Fibroblast of skin of right quadriceps (primary cell): Measurements from ENCODE around the gene SPPL2C.
"Not testable (repeated sequence)": the region's sequence is repeated elsewhere in the genome, so short reads cannot be mapped to it uniquely, and the experiment has no call there.

Experiments used
- DNase-seq: peaks from one replicate; pipeline ENCODE4 v3.0.0-alpha.2; 2013

Gene SPPL2C

DNA sequence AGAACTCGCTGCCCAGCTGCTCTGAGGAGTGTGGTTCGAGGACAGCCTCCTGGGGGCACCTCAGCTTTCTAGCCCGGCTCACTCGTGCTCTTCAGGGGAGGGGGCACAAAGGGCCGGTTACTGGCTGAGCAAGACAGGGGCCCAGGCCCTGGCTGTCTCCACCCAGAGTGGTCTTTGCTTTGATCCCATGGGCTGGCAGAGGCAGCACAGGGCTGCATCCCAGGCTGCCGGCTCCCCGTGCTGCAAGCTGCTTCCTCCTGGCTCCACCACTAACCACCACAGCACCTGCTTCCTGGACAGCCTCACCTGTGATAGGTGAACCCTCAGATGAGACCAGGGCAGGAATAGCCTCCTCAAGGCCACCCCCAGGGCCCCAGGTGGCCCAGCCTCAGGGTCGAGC, 6.8 kb downstream of the SPPL2C start:
- no peak for DNase-seq

DNA sequence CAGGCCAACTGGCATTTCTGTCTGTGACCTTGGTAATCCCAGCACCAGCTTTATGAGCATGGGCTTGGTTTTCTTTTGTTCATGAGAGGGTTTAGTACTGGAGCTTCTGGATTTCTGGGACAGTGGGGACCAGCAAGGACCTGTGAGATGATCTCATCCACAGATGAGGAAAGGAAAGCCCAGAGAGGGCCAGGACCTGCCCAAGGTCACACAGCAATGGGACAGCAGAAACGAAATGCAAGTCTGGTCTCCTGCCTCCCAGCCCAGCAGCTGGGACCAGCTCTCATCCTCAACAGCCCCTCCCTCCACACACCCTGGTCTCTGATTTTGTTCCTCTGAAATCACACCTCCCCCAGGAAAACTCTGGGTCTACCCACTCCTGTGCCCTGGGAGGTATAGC, 7.2 kb downstream of the SPPL2C start:
- no peak for DNase-seq

DNA sequence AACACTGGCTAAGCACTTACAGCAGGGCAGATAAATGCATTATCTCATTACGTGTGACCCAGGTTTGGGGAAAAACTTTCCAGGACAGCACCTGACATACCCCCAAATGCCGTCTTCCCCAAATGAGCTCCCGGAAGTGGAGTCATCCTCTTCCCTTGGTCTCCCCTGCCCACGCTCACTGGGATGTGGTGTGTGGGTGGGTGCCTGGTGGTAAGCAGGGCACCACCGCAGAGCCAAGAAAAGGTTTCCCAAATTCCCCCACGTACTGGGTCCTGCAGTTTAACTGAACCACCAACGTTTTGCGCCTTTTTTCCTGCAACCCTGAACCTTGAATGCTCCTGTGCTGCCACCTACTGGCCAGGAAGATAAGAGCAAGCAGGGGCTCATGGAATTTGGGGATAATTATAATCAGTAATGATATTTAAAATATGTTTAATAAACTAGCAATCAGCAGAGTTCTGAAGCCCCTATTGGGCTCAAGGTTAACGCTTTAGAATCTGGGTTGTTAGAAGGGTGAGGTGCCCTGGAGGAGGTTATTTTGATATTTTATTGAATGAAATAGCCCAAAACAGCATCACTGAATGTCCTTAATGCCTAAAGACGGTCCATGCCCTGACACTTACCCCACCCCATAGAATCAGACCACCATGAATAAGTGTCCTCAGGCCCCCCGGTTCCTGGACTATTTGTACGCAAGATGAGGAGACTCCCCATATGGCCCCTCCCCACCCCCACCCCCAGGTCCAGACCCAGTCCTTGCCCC, 8.0 kb downstream of the SPPL2C start:
- peak; percentile 42 for DNase-seq

DNA sequence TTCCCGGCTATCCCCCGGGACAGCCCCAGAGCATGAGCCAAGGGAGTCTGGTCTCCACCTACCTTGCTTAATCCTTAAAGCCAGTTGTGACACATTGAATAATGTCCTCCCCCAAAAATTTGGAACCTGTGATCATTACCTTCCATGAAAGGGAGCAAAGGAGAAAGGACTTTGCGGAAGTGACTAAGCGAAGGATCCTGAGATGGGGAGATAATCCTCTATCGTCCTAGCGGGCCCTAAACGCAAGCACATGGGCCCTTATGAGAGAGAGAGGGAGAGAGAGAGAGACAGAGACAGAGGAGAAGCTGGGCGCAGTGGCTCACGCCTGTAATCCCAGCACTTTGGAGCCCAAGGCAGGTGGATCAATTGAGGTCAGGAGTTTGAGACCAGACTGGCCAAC, 9.5 kb downstream of the SPPL2C start:
- DNase-seq: no peak

DNA sequence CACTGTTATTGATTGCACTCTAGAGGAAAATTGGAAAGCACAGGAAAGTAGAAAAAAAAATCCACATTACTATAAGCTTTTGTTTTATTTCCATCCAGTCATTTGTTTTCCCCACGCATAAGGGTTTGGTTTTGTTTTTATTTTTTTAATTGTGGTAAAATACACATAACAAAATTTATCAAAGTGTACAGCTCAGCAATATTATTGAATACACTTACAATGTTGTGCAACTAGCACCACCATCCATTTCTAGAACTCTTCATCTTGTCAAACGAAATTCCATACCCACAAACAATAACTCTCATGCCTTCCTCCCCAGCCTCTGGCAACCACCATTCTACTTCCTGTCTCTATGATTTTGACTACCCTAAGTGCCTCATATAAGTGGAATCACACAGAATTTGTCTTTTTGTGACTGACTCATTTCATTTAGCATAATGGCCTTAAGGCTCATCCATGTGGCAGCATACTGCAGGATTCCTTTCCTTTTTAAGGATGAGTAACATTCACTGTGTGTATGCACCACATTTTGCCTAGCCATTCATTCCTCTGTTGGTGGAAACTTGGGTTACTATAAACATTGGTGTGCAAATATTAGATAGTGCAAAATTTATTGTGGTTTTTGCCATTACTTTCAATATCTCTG, 11.1 kb downstream of the SPPL2C start:
- no peak for DNase-seq

DNA sequence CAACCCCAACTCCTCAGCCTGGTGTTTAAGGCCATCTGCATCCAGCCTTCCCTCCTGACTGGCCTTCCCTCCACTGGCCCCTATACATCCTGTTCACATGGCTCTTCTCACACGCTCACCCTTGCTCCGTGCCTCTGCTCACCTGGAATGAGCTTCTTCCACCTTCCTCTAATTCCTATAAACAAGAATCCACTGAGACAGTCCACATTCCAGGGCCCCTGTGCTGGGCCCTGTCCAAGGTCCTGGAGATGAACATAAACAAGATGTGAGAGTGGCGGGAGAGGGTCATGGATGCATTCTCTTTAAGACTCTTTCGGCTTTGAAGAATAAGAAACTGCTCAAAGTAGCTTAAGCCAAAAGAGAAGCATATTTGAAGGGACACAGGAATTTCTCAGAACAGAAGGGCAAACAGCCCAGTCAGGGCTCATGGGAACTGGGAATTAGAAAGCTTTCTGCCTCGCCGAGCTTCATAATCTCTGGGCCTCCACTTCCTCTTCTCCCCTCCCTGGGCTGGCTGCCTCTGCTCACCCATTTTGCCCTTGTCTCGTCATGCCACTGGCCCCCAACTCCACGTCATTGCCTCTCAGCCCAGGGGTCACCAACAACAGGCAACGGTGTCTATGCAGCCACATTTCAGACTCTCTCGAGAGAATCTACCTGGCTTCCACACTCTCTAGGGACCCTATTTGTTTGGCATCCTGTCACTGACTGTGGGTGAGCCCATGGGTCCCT, 13.5 kb downstream of the SPPL2C start:
- DNase-seq: peak; percentile 24

DNA sequence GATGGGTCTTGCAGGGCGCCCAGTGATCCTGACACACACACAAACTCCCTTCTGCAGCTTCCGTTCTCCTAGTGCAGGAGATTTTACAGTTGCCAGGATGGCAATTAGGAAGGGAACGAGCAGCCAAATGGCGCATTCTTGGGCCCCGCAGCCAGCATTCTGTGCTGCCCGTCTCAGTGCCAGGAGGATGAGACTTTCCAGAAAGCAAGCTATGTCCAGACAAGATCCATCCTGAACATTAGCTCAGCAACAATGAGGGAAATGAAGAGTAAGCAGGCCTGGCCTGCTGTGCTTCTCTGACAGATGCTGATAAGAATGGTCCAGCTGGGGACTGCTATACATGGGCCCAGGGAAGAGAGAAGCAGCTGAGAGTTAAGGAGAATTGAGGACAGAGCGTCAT, 16.5 kb downstream of the SPPL2C start:
- DNase-seq: no peak

DNA sequence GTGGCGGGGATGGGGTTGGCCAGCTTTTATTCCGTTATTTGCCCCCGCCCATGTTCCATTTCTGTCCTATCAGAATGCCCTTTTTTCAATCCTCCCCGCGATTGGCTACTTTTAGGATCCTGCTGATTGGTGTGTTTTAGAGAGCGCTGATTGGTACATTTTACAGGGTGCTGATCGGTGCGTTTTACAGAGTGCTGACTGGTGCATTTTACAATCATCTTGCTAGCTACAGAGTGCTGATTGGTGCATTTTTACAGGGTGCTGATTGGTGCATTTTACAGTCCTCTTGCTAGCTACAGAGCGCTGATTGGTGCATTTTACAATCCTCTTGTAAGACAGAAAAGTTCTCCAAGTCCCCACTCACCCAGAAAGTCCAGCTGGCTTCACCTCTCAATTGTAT, 17.4 kb downstream of the SPPL2C start:
- not testable (repeated sequence) for DNase-seq

DNA sequence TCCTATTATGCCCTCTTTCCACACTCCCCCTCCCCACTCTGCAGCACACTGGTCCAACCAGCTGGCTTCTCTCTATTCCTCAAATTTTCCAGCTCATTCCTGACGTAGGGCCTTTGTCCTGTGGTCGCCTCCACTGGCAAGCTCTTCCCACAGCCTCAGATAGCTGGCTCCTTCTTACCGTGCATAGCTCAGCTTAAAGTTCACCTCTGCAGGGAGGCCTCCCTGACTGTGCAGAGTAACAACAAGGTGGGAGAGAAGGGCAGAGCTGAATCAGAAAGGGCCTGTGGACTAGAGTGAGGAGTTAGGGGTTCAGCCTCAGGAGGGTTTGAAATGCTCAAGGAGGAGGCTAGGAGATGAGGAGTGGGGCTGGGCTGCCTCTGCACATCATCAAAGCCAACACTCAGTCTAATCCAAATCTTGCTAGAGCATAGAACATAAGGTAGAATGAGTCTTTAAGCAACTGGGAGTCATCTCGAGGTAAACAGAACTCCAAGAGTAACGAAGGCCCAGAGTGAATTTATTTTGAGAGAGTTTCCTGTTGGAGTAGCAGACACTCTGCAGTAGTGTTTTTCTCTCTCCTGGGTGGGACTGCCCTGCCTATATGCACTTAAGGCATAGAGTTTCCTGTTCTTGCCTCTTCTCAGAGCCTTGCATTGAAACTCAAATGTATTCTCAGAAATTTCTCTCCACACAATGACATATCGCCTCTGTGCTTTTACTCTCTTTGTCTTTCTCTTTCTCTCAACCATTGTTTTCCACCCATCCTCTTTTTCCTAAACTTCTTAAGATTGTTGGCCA, 19.4 kb downstream of the SPPL2C start:
- no peak for DNase-seq

DNA sequence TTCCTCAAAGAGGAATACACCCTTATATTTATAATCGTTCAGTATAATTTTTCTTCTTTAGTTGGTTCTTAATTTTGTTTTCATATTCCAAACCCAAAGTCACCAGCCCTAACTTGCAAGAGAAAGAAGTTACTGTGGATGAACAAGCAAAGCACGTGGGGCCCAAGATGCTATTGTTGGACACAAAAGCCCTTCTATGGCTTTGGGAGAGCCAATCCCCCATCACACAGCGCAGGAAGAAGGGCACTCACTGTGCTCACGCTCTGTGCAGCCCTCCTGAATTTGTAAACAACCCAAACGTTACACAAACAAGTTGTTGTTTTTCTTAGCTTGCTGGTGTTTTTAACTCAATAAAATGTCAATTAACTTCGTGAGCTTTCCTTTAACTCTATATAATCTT, 22.5 kb downstream of the SPPL2C start:
- no peak for DNase-seq

DNA sequence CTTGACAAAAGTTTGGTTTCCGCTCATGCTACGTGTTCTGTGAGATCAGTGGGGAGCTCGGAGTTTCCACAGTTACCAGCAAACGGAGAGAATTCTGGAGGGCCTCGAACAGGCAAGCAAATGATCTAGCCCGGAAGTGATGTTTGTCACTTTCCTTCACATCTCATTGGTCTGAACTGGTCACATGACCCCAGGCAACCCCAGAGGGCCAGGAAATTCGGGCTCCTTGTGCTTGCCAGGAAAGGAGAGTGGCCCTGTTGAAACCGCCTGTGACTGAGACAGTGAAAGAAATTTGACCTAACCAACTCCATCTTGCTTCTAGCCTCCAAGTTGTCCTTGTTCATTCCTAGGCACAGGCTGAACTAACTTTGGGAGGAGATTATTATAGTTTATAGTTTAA, 23.0 kb downstream of the SPPL2C start:
- no peak for DNase-seq

DNA sequence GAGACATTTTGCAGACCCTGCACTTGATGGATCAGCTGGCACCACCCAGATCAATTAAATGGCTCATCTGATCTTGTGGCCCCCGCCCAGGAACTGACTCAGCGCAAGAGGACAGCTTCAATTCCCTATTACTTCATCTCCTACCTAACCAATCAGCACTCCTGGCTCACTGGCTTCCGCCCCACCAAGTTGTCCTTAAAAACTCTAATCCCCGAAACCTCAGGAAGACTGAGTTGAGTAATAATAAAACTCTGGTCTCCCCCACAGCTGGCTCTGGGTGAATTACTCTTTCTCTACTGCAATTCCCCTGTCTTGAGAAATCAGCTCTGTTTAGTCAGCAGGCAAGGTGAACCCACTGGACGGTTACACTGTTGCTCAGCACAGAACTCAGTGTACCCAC, 23.6 kb downstream of the SPPL2C start:
- DNase-seq: peak; percentile 5

DNA sequence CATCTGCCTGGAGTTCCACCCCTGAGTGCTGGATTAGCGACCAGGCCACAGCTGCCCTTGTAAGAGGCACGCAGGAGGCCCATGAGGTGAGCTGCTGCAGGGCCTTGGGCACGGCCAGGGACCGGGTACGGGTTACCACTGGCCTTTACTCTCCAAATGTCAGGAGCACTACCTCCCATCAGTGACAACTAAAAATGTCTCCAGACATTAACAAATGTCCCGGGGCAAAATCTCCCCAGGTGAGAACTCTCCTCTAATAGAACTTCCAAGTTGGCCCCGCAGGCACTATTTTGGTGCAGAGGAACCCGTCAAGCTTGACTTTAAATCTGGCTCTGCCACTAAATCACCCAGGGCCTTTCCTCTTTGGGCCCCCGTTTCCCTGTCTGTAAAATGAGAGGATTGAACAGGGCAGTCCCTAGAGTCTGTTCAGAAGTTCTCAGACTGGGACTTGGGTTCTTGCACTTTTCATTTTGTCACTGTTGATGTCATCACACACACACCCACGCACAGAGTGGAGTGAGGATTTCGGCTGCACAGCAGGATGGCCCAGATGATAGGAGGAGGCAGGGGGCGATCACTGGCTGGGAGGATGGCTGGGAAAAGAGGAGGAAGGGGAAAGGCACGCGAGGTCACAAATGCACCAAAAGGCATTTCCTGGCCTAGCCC, 25.1 kb downstream of the SPPL2C start:
- DNase-seq: no peak

DNA sequence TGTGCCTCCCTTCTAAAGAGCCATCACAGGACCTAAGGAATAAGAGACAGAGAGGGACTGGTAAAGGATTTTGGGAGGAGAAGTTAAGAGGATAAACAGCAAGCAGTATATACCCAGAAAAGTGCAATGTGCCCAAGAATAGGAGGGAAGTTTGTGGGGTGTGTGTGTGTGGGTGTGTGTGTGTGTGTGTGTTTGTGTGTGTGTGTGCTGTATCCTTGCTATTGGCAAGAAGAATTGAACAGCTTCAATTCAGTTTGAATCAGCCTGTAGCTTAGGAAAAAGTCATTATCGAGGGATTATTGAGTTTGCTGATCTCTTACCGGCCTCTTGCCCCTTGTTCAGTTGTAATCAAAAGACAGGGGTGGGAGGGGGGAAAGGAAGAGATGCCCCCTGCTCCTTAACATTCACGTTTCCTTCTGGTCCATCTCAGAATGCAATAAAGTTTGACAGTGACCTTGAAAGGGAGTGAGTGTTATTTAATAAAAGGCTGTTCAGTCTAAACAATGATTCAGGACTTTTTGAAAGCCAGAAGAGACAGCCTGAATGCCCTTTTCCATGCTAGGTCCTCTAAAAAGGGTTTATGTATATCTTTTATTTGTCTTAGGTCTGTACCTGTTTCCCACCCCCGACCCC, 25.8 kb downstream of the SPPL2C start:
- no peak for DNase-seq

DNA sequence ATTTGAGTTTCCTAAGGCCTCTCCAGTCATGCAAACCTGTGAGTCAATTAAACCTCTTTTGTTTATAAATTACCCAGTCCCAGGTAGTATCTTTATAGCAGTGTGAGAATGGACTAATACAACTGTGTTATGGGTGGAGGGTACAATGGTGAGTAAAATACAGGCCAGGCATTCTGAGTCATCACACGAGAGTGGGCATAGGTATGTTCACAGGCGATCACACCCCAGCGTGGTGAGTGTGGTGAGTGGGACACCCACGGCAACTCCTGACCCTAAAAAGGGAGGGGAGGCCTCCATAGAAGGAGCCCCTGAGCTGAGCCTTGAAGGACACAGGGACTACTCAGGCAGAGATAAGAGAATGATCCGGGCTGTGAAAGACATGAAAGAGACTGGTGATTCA, 27.0 kb downstream of the SPPL2C start:
- no peak for DNase-seq

DNA sequence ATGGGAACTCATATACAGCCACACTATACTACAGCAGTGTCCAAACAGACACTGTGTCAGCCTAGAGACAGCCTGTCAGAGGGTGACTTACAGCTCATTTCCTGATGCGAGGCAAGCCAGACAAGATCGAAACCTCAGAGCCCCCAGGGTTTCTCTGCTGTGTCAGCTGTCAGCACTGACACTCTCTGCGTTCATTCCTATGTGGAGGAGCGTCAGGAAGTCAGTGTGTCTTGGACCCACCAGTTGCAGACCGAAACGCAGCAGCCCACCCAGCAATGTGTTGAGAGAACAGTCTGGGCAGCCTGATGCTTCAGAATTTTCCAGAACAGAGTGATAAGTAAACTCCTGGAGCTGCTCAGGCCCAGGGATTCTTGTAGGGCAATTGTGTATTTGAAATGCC, 29.0 kb downstream of the SPPL2C start:
- DNase-seq: no peak

DNA sequence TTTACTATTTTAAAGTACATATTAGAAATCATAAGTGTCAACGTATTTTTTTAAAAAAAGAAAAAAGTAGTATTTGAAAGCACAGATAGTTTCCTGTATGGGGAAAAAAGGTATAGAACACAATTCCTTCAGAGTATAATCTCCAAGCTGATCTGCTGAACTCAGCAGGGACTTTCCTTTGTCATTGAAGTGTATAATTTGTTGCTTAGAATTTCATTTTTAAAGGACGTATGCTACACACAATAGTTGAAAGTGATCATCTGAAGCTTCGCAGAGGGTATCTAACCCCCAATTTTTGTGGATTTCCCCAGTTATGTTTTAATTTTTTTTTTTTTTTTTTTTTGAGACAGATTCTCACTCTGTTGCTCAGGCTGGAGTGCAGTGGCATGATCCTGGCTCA, 29.5 kb downstream of the SPPL2C start:
- DNase-seq: no peak

DNA sequence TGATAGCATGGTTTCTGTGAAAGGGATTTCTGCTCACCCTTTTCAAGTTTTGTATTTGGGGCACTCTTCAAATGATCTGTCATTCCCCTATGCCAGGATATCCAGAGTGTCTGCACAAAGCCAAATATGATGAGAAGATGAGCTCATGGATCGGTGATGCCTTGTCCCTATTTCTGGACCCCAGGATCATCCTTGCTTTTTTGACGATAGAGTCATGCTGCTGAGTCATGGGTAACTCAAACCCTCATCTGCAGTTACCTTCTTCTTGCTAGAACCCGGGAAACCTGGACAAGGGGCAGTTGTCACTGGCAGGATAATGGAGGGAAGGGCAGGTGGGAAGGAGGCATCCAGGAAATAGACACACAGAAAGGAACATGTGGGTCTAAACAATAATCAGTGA, 31.9 kb downstream of the SPPL2C start:
- no peak for DNase-seq

DNA sequence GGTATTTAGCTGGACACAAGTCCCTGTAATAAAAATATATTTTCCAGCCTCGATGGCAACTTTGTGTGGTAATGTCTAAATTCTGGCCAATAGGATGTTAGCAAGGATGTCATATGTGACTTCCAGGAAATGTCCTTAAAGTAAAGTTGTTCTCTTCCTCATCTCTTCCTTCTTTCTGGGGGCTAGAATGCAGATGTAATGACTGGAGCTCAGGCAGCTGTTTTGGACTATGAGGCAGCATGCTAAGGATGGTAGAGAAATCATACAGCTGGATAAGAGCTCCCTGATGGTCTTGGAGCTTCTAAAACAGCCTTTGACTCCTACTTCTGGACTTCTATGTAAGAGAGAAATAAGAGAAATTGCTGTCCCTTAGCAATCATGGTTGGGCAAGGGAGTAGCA, 32.8 kb downstream of the SPPL2C start:
- no peak for DNase-seq

DNA sequence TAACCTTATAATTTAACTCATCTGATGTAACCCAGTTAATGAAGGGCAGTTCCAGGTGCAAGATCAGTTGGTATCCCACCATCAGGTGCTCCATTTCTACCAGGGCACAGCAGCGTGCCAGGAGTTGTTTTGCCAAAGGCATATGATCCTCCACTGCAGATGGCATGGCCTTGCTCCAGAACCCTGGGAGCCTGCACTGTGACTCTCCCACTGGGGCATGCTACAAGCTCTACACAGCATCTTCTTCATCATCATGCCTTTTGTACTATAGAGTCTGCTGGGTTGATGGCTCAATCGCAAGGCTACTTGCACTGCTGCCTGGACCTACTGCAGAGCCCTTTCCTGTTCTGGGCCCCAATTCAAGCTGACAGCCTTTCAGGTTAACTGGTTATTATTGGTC, 38.4 kb downstream of the SPPL2C start:
- no peak for DNase-seq

DNA sequence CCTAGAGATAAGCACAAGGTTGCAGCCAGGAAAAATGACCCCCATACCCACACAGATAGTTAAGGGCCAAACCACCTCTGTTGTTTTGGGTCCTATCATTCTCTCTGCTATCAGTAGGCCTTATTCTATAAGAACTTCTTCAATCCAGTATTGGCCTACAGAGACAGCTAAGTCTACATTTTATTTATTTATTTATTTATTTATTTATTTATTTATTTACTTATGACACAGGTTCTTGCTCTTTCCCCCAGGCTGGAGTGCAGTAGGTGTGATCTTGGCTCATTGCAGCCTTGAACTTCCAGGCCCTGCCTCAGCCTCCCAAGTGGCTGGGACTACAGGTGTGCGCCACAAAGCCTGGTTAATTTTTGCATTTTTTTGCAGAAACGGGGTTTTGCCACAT, 42.2 kb downstream of the SPPL2C start:
- DNase-seq: no peak

DNA sequence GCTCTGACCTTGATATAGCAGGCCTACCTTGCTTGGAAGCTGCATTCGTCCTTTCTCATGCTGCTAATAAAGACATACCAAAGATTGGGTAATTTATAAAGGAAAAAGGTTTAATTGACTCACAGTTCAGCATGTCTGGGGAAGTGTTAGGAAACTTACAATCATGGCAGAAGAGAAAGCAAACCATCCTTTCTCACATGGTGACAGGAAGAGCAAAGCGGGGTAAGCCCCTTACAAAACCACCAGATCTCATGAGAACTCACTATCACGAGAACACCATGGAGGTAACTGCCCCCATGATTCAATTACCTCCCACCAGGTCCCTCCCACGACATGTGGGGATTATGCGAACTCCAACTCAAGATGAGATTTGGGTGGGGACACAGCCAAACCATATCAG, 43.7 kb downstream of the SPPL2C start:
- no peak for DNase-seq
